ENCODE measurements around the gene CASP9.

DNA sequence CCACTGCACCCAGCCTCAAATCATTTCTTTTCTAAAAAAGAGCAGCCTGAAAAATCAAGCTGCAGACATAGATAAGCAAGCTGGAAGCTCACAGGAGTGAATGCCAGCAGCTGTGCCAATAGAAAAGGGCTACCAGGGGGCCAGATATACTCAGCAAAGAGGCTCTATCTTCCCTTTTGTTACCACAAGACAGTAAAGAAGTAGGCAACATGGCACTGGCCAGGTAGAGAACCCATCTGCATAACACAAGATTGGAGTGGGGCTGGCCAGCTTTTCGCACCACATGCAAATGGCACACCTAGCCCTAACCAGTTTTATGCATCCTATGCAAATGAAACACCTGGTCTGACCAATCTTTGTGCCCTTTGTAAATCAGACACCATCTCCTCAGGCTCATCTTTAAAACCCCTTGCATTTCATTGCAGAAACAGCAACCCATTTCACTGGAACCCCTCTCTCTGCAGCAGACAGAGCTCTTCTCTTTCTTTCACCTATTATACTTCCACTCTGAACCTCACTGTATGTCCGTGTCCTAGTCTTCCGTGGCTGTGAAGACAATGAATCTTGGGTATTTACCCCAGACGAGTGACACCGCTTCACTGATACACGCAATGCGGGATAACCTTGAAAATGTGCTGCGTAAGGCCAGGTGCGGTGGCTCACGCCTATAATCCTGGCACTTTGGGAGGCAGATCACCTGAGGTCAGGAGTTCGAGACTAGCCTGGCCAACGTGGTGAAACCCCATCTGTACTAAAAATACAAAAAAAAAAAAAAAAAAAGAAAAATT is 15.1 kb downstream of the CASP9 start:
- TF ChIP-seq EZH2 (IDR thresholded peaks at IDR 0.05; ENCODE audit: borderline replicate concordance) = no peak
- TF ChIP-seq, protein P1, sequence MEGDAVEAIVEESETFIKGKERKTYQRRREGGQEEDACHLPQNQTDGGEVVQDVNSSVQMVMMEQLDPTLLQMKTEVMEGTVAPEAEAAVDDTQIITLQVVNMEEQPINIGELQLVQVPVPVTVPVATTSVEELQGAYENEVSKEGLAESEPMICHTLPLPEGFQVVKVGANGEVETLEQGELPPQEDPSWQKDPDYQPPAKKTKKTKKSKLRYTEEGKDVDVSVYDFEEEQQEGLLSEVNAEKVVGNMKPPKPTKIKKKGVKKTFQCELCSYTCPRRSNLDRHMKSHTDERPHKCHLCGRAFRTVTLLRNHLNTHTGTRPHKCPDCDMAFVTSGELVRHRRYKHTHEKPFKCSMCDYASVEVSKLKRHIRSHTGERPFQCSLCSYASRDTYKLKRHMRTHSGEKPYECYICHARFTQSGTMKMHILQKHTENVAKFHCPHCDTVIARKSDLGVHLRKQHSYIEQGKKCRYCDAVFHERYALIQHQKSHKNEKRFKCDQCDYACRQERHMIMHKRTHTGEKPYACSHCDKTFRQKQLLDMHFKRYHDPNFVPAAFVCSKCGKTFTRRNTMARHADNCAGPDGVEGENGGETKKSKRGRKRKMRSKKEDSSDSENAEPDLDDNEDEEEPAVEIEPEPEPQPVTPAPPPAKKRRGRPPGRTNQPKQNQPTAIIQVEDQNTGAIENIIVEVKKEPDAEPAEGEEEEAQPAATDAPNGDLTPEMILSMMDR (IDR thresholded peaks at IDR 0.05; ENCODE audit: poor library complexity) = no peak
